Activated CD4-positive, alpha-beta T cell treated with anti-CD3 and anti-CD28 coated beads, Interleukin-2, amount 50 U/mL, for 4 hours (primary cell): ENCODE data around the gene KAZALD1.

Experiments
- DNase-seq, 2 experiments: peaks; one replicate each; pipeline ENCODE4 v3.0.0-alpha.2; 2020

The KAZALD1 gene

GRCh38 chr10:101099901-101100300 is 38.1 kb downstream of the KAZALD1 start:
- DNase-seq: no peak

DNA sequence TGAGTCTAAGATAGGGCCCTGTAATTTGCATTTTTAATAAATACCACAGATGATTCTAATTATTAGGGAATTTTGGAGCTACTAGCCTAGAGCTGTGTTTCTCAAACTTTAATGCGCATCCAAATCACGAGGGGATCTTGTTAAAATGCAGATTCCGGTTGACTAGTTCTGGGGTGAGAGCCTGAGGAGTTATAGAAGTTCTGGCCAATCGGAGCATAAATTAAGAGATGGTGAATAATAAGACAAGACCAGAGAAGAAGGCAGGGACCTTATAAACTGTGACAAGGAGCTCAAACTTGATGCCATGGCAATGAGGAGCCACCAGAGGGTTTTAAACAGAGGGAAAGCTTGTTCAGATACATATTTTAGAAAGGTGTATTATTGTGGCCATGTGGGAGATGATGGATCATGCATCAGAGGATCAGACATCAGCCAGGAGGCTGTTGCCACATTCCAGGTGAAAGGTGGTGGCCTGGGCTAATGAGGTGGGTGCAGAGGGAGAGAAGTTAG is 39.6 kb downstream of the KAZALD1 start:
- no peak for DNase-seq

GRCh38 chr10:101103430-101103829 is 41.6 kb downstream of the KAZALD1 start:
- DNase-seq: no peak

DNA sequence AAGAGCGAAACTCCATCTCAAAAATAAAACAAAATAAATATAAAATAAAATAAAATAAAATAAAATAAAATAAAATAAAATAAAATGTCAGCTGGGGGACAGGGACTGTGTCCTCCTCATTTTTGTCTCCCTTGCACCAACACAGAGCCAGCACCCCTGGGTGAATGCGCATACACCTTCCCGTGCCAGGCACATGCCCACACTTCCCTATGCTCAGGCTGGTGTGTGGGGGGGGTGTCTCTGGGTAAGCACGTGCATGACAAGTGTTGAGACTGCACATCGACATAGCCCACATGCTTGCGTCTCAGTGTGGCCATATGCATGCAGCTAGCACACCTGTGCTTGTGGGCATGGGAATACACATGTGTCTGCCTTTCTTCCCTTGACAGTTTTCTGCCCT is 44.6 kb downstream of the KAZALD1 start:
- no peak for DNase-seq

- no peak for DNase-seq
Observed at GRCh38 chr10:101107771-101108170, 46.0 kb downstream of the KAZALD1 start.

DNA sequence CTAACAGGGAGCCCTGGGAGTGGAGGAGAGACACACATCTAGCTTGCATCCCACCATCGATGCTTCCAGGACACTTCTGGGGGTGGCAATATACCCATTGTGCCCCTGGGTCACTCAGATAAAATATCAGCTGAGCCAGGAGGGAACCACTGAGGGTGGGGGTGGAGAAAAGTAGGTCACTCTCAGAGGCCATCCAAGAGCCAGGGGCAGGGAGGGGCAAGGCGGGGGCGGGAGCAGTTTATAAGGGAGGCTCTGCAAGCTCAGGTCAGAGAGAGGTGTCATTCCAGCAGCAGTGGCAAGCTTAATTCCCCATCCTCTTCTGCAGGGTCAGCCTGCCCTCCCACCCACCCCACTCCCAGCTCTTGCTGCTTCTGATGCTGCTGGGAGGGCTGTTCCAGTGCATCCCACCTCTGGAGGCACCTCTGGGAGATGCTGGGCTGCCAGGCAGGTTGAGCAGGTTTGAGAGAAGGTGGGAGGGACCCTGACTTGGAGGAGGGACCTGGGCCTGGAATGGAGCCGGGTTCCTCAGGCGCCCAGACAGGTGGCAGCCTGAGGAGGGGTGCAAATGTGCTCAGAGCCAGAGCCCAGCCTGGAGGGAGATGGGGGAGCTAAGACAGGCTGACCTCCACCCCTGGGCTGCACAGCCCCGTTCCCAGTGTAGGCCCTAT is 49.2 kb downstream of the KAZALD1 start:
- DNase-seq: no peak

GRCh38 chr10:101111547-101111946 is 49.8 kb downstream of the KAZALD1 start:
- DNase-seq: no peak

DNA sequence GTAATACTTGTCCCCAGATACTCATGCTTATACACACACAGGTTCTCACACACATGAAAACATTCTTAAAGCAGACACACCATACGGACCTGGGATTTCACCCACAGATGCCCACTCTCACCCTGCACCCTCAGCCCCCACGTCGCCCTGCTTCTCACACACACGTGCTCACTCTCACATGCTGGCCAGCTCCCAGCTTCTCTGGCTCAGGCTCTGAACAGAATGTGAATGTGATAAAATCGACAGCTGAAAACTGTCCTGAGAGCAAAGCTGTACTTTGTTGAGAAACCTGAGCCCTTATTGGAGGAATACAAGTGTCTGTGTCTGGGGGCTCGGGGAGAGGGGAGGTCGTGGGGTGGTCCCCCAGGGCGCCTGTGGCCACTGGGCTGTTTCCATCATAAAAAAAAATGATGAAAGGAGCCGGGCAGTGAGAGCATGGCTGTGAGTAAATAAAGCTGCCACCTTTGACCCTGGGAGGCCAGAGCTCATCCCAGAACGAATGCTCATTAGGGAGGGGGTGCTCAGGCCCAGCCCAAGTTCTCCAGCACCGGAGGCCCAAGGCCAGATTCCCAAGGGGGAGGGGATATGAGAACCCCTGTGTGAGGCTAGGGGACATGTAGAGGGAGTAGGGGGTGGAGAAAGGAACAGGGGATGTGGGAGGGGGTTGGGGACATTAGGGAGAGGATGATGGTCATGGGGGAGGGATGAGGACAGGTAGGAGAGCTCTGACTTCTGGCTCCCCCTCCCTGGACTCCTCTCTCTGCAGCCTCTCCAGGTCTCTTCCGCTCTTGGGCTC is 51.2 kb downstream of the KAZALD1 start:
- no peak for DNase-seq

GRCh38 chr10:101113890-101114403 is 52.2 kb downstream of the KAZALD1 start:
- no peak for DNase-seq

DNA sequence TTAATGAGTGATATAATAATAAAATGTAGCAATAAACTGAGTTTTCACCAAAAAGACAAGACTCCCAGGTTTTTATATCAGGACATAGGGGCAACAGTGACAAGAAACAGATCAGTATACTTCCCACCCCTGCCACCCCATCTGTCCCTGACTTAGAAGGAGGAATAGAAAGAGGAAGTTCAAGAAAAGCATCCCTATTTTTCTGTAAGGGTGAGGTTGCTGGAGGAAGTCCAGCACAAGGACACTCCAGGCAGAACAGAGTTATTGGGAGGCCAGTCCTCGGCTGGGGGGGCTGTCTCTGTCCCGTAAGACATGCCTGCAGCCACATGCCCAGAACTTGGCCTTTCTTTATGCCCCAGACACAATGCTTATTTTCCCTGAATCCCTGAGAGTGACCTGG is 52.9 kb downstream of the KAZALD1 start:
- no peak for DNase-seq
